Hindlimb muscle (tissue), 1 donor: ENCODE results near the gene UFSP1. TPM values are rescaled to one million over a fixed set of nuclear protein-coding genes. Genes with fewer than 3 reads are reported as not detected.
"Not testable (repeated sequence)": the region's sequence is repeated elsewhere in the genome, so short reads cannot be mapped to it uniquely, and the experiment has no call there.

Source experiments
- DNase-seq: peaks from one replicate; pipeline ENCODE4 v3.0.0-alpha.2; 2013
- polyA plus RNA-seq: library from polyadenylated mRNA; unstranded; fragments of 120-200 nt; gene quantifications from one replicate; pipeline ENCODE4 v1.2.1, GENCODE V29; 2013; ENCODE audit not compliant: insufficient read length

UFSP1 gene
- polyA plus RNA-seq = 2.8 TPM

GRCh38 chr7:100888988-100889750 is at the start of gene UFSP1:
TSS of gene UFSP1 (minus strand) at chr7:100889715. CDS start at chr7:100889271, 444 bp downstream.
- DNase-seq = no peak

GRCh38 chr7:100936167-100936566 is 46.7 kb upstream of the UFSP1 start:
- not testable (repeated sequence) for DNase-seq

- DNase-seq = not testable (repeated sequence)
These were observed 45.9 kb upstream of the UFSP1 start for GRCh38 chr7:100935381-100935780.

GRCh38 chr7:100933734-100934133 is 44.2 kb upstream of the UFSP1 start:
- no peak for DNase-seq

GRCh38 chr7:100929808-100930174 is 40.3 kb upstream of the UFSP1 start:
- no peak for DNase-seq

GRCh38 chr7:100923616-100924015 is 34.1 kb upstream of the UFSP1 start:
- not testable (repeated sequence) for DNase-seq

- DNase-seq = no peak
These were observed 31.5 kb upstream of the UFSP1 start for GRCh38 chr7:100921039-100921438.

- not testable (repeated sequence) for DNase-seq
These were observed 30.4 kb upstream of the UFSP1 start for GRCh38 chr7:100919779-100920437.

- DNase-seq = not testable (repeated sequence)
These were observed 29.8 kb upstream of the UFSP1 start for GRCh38 chr7:100919335-100919734.

GRCh38 chr7:100914879-100915447 is 25.4 kb upstream of the UFSP1 start:
- DNase-seq = no peak

- DNase-seq = no peak
These were observed 24.8 kb upstream of the UFSP1 start for GRCh38 chr7:100914208-100914878.

GRCh38 chr7:100911484-100911883 is 22.0 kb upstream of the UFSP1 start:
- no peak for DNase-seq

- not testable (repeated sequence) for DNase-seq
These were observed 20.9 kb upstream of the UFSP1 start for GRCh38 chr7:100910443-100910842.

- DNase-seq = no peak
These were observed 19.0 kb upstream of the UFSP1 start for GRCh38 chr7:100908512-100908911.

GRCh38 chr7:100902638-100903037 is 13.1 kb upstream of the UFSP1 start:
- no peak for DNase-seq

GRCh38 chr7:100901921-100902332 is 12.4 kb upstream of the UFSP1 start:
- no peak for DNase-seq

GRCh38 chr7:100900978-100901377 is 11.5 kb upstream of the UFSP1 start:
- no peak for DNase-seq

- no peak for DNase-seq
These were observed 9.9 kb upstream of the UFSP1 start for GRCh38 chr7:100899432-100899831.

- no peak for DNase-seq
These were observed 8.4 kb upstream of the UFSP1 start for GRCh38 chr7:100897772-100898454.

- no peak for DNase-seq
These were observed 7.5 kb upstream of the UFSP1 start for GRCh38 chr7:100896732-100897608.

GRCh38 chr7:100895956-100896731 is 6.6 kb upstream of the UFSP1 start:
- DNase-seq = no peak
